A549 (cell line): Measurements from ENCODE around the gene LILRA2. TPM values are rescaled to one million over a fixed set of nuclear protein-coding genes. Genes with fewer than 3 reads are reported as not detected.
"Not testable (repeated sequence)": the region's sequence is repeated elsewhere in the genome, so short reads cannot be mapped to it uniquely, and the experiment has no call there.

Experiments
- ATAC-seq, 2 experiments: fragments of 200-7000 bp in 1 of 2; fragments of >200 bp in 1 of 2; cut with Nextera tagmentation in 1 of 2; cut with Tn5 transposase in 1 of 2; 3 replicates each; pipeline versions ENCODE4 v1.8.0 to v1.9.1; 2018 to 2020; ENCODE audit warnings: mild to moderate bottlenecking in 1 of 2, moderate library complexity in 1 of 2
- CTCF ChIA-PET: fragments of 300-600 bp; sonication (Branson Sonifier 250); formaldehyde crosslinking; extraction: SDS; loops from one replicate; lab custom pipeline; 2021; ENCODE audit warnings: antibody characterized with exemption, inconsistent platforms; lab: Yijun Ruan, JAX
- POLR2A ChIA-PET: fragments of 350-600 bp; formaldehyde crosslinking; extraction: SDS; loops from one replicate; lab custom pipeline; 2021; ENCODE audit warnings: antibody characterized with exemption, inconsistent platforms; lab: Yijun Ruan, JAX
- DNase-seq, 2 experiments: peaks; one replicate each; pipeline versions ENCODE4 v3.0.0 to v3.0.0-alpha.2; 2011 to 2016; ENCODE audit warnings: low read depth in 1 of 2, low spot score in 1 of 2
- FAIRE-seq: peaks from 2 replicates; lab custom pipeline; 2011; peaks lifted over from hg19 to GRCh38; lab: Jason Lieb, UNC
- H3K27ac ChIP-seq, 2 experiments: fragments of >200 bp; sonication (Bioruptor Twin); formaldehyde crosslinking; 3 replicates each; pipeline ENCODE4 v1.5.1; 2016 to 2017
- H3K4me1 ChIP-seq: fragments of >200 bp; sonication (Bioruptor Twin); formaldehyde crosslinking; 3 replicates; pipeline ENCODE4 v1.6.1; 2016
- H3K4me2 ChIP-seq: fragments of >200 bp; sonication (Bioruptor Twin); formaldehyde crosslinking; 3 replicates; pipeline ENCODE4 v1.6.1; 2016
- H3K4me3 ChIP-seq: fragments of >200 bp; sonication (Bioruptor Twin); formaldehyde crosslinking; 3 replicates; pipeline ENCODE4 v1.5.1; 2016
- H3K9me3 ChIP-seq: fragments of >200 bp; sonication (Bioruptor Twin); formaldehyde crosslinking; 3 replicates; pipeline ENCODE4 v1.6.1; 2016
- CBX2 ChIP-seq: fragments of 200-600 bp; sonication (generic); IDR thresholded peaks from 2 replicates; pipeline ENCODE4 v1.6.1; 2016; ENCODE audit warnings: low read depth, mild to moderate bottlenecking, borderline replicate concordance
- CEBPB ChIP-seq, 2 experiments: fragments of >200 bp in 1 of 2; sonication (Bioruptor Twin) in 1 of 2; formaldehyde crosslinking in 1 of 2; IDR thresholded peaks; 2 replicates each; pipeline ENCODE4 v1.6.1; 2012 to 2016
- CHD2 ChIP-seq: fragments of 150-350 bp; IDR thresholded peaks from 2 replicates; pipeline ENCODE4 v1.6.1; 2014; ENCODE audit warnings: low read length; ENCODE audit not compliant: partially characterized antibody
- CHD4 ChIP-seq: fragments of 200-600 bp; sonication (generic); IDR thresholded peaks from 2 replicates; pipeline ENCODE4 v1.6.1; 2016; ENCODE audit warnings: antibody characterized with exemption, mild to moderate bottlenecking, borderline replicate concordance
- EHF ChIP-seq: fragments of 250-450 bp; sonication (Bioruptor Pico); IDR thresholded peaks from 2 replicates; pipeline ENCODE4 v1.5.0; 2020; ENCODE audit warnings: mild to moderate bottlenecking
- ELK1 ChIP-seq: fragments of 150-350 bp; IDR thresholded peaks from 2 replicates; pipeline ENCODE4 v1.6.1; 2014; ENCODE audit warnings: low read depth, mild to moderate bottlenecking, low read length
- FOSB ChIP-seq: fragments of 250-450 bp; sonication (Bioruptor Pico); IDR thresholded peaks from 2 replicates; pipeline ENCODE4 v1.5.0; 2020; ENCODE audit warnings: mild to moderate bottlenecking, moderate library complexity
- HES2 ChIP-seq: fragments of >200 bp; sonication (Bioruptor Twin); formaldehyde crosslinking; IDR thresholded peaks from 2 replicates; pipeline ENCODE4 v1.6.1; 2016
- HOXB13 ChIP-seq: fragments of 250-450 bp; sonication (Bioruptor Pico); IDR thresholded peaks from 2 replicates; pipeline ENCODE4 v1.5.0; 2020; ENCODE audit warnings: low read depth, mild to moderate bottlenecking, moderate library complexity
- HOXB5 ChIP-seq: fragments of 250-450 bp; sonication (Bioruptor Pico); IDR thresholded peaks from 2 replicates; pipeline ENCODE4 v1.5.0; 2020; ENCODE audit warnings: mild to moderate bottlenecking, moderate library complexity
- JUN ChIP-seq, 2 experiments: fragments of >200 bp; sonication (Bioruptor Twin); formaldehyde crosslinking; IDR thresholded peaks; 2 replicates in 1 of 2; 3 replicates in 1 of 2; pipeline ENCODE4 v1.6.1; 2016 to 2017
- JUNB ChIP-seq: fragments of >200 bp; sonication (Bioruptor Twin); formaldehyde crosslinking; IDR thresholded peaks from 2 replicates; pipeline ENCODE4 v1.6.1; 2016
- KDM1A ChIP-seq: fragments of 200-600 bp; sonication (generic); IDR thresholded peaks from 2 replicates; pipeline ENCODE4 v1.6.1; 2016; ENCODE audit warnings: low read depth, mild to moderate bottlenecking
- MAZ ChIP-seq: fragments of 150-350 bp; IDR thresholded peaks from 2 replicates; pipeline ENCODE4 v1.6.1; 2014; ENCODE audit warnings: antibody characterized with exemption, low read depth, low read length, borderline replicate concordance
- RARB ChIP-seq: fragments of 250-450 bp; sonication (Bioruptor Pico); IDR thresholded peaks from 2 replicates; pipeline ENCODE4 v1.8.0; 2021; ENCODE audit warnings: mild to moderate bottlenecking, moderate library complexity
- RCOR1 ChIP-seq: fragments of 150-350 bp; IDR thresholded peaks from 2 replicates; pipeline ENCODE4 v1.6.1; 2014; ENCODE audit warnings: antibody characterized with exemption, low read length, low read depth
- RFX5 ChIP-seq: fragments of 450-650 bp; IDR thresholded peaks from 2 replicates; pipeline ENCODE4 v1.7.1; 2014; ENCODE audit warnings: antibody characterized with exemption, mild to moderate bottlenecking, moderate library complexity
- RNF2 ChIP-seq: fragments of 200-600 bp; sonication (generic); IDR thresholded peaks from 2 replicates; pipeline ENCODE4 v1.6.1; 2016; ENCODE audit warnings: low read depth, mild to moderate bottlenecking, antibody characterized with exemption, moderate library complexity, borderline replicate concordance
- SREBF2 ChIP-seq: fragments of 450-650 bp; IDR thresholded peaks from 2 replicates; pipeline ENCODE4 v1.6.1; 2014; ENCODE audit warnings: mild to moderate bottlenecking, moderate library complexity
- TFCP2L1 ChIP-seq: fragments of 250-450 bp; sonication (Bioruptor Pico); IDR thresholded peaks from 2 replicates; pipeline ENCODE4 v1.5.0; 2021; ENCODE audit warnings: mild to moderate bottlenecking
- USF2 ChIP-seq: fragments of 450-650 bp; IDR thresholded peaks from 2 replicates; pipeline ENCODE4 v1.6.1; 2014; ENCODE audit warnings: antibody characterized with exemption
- ZSCAN20 ChIP-seq: fragments of 250-450 bp; sonication (Bioruptor Pico); IDR thresholded peaks from 2 replicates; pipeline ENCODE4 v1.8.0; 2022; ENCODE audit warnings: mild to moderate bottlenecking, moderate library complexity
- whole genome bisulfite sequencing: methylation state at CpG from one replicate; pipeline ENCODE4 v1.1.6; 2017; ENCODE audit errors: missing lambda C conversion rate; 5-methylcytosine and 5-hydroxymethylcytosine counted together
- polyA plus RNA-seq, 4 experiments: library from polyadenylated mRNA; depleted of rRNA in 3 of 4; stranded (reverse); fragments of >200 nt; fragmentation: RNase III in 1 of 4; extraction: RNeasy Plus Mini Kit Qiagen cat#74134 plus additional on column Dnase treatment in 1 of 4; gene quantifications; 2 replicates in 3 of 4; 3 replicates in 1 of 4; pipeline ENCODE4 v1.2.3, GENCODE V29; 2011 to 2017

Gene LILRA2
- polyA plus RNA-seq, 2 of the 4 experiments (the other 2 are of a cell fraction), result not detected

GRCh38 chr19:54576411-54576976, 2.9 kb downstream of the LILRA2 start:
- CTCF ChIA-PET, result no interaction called here
- H3K27ac ChIP-seq, result no peak overlapping the region
- no peak overlapping the region for H3K4me3 ChIP-seq
- TF ChIP-seq HES2 (no peak), ZSCAN20 (CRISPR knock-in tag) (no peak), EHF (CRISPR knock-in tag) (no peak)
- no peak overlapping the region for H3K4me2 ChIP-seq
- no peak for FAIRE-seq
- POLR2A ChIA-PET, result no interaction called here
- 12% methylated on average over 6 of the region's 6 CpGs for WGBS
- no peak for DNase-seq
- H3K9me3 ChIP-seq, result no peaks in the 10 kb centered on the region; the same call in 2 of the 3 replicates
- peak in 1 of 2 experiments; percentile 45; a peak in 3 of 6 replicates for ATAC-seq
- no peaks in the 10 kb centered on the region for H3K4me1 ChIP-seq

GRCh38 chr19:54577334-54577733, 3.7 kb downstream of the LILRA2 start:
- Histone ChIP-seq H3K4me2 (no peak overlapping the region), H3K27ac (no peak overlapping the region), H3K4me3 (no peak overlapping the region), H3K4me1 (no peaks in the 10 kb centered on the region), H3K9me3 (no peaks in the 10 kb centered on the region; the same call in 2 of the 3 replicates)
- WGBS, result 0% methylated on average over 3 of the region's 3 CpGs
- TF ChIP-seq CHD4 (no peak), HOXB13 (CRISPR knock-in tag) (no peak), ELK1 (no peak), SREBF2 (no peak), CBX2 (no peak), JUN (IDR thresholded peaks at IDR 0.05) (no peak), RFX5 (no peak), CHD2 (no peak), RARB (no peak), USF2 (no peak), HOXB5 (CRISPR knock-in tag) (no peak), CEBPB (IDR thresholded peaks at IDR 0.05) (no peak), TFCP2L1 (CRISPR knock-in tag) (no peak), KDM1A (no peak), RCOR1 (no peak), FOSB (CRISPR knock-in tag) (no peak), MAZ (no peak)
- FAIRE-seq (no peak), DNase-seq (no peak), ATAC-seq (no peak)
- CTCF ChIA-PET, result no interaction called here
- POLR2A ChIA-PET, result no interaction called here

- FAIRE-seq, CTCF ChIA-PET, H3K4me3 ChIP-seq, ATAC-seq, DNase-seq, H3K9me3 ChIP-seq, H3K4me1 ChIP-seq, H3K27ac ChIP-seq, H3K4me2 ChIP-seq, POLR2A ChIA-PET: not testable (repeated sequence)
- WGBS, result 39% methylated on average over 5 of the region's 5 CpGs
Observed at GRCh38 chr19:54578268-54578667, 4.7 kb downstream of the LILRA2 start.

- ATAC-seq (no peak), FAIRE-seq (no peak), DNase-seq (no peak)
- H3K27ac ChIP-seq, result no peak overlapping the region
- no peak overlapping the region for H3K4me3 ChIP-seq
- no peaks in the 10 kb centered on the region for H3K4me1 ChIP-seq
- no peak for TF ChIP-seq JUNB
- no peak for TF ChIP-seq FOSB (CRISPR knock-in tag)
- no peak for TF ChIP-seq RCOR1
- TF ChIP-seq RNF2, result no peak
- POLR2A ChIA-PET, result no interaction called here
- CTCF ChIA-PET, result no interaction called here
- no peaks in the 10 kb centered on the region for H3K9me3 ChIP-seq
- WGBS, result 6% methylated on average over 5 of the region's 5 CpGs
- H3K4me2 ChIP-seq, result no peak overlapping the region
Observed at GRCh38 chr19:54586397-54586796, 12.8 kb downstream of the LILRA2 start.
